Erythroblast (primary cell): Measurements from ENCODE around the gene TTC28.

Experiments used
- GATA1 ChIP-seq: IDR thresholded peaks from 2 replicates; pipeline ENCODE4 v1.6.1; 2011; ENCODE audit warnings: low read depth, mild to moderate bottlenecking, control low read depth, low read length, moderate library complexity
- POLR2A ChIP-seq: IDR thresholded peaks from 2 replicates; pipeline ENCODE4 v1.6.1; 2011; ENCODE audit warnings: mild to moderate bottlenecking, low read length

GRCh38 chr22:28172892-28173670 lies 506.6 kb downstream of the TTC28 start:
- TF ChIP-seq POLR2A (no peak), GATA1 (no peak)
